ENCODE data around the gene BRD1.

Gene BRD1

DNA sequence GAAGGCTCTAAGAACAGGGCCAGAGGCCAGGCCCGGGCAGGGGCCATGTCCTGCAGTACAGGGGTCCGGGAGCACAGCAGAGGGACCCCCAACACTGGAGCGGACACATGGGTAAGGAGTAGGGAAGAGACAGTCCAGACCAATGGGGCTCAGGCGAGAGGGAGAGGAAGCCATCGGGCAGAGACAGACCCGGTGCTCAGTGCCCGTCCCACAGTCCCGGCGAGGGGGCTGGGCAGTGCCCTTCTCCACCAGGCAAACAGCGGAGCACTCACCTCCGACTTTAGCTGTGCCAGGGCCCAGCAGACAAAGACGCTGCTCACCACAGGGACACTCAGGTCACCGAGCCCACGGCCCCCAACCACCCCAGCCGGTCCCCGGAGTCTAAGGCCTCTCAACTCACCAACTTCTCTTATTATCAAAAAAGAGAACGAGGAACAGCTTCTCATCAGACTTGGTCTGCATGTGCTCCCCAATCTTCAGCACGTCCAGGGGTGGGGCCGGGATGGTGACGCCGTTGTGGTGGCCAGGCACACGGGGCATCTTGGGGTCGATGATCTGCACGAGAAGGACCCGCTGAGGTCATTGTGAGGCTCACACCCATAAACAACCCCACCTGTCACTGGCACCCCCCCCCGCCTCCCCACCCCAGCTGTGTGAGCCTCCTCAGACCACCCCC lies 52.3 kb downstream of the BRD1 start:
- no peak for DNase-seq
- no peaks in the 10 kb centered on the region for H3K27me3 ChIP-seq
- TF ChIP-seq, protein P1, sequence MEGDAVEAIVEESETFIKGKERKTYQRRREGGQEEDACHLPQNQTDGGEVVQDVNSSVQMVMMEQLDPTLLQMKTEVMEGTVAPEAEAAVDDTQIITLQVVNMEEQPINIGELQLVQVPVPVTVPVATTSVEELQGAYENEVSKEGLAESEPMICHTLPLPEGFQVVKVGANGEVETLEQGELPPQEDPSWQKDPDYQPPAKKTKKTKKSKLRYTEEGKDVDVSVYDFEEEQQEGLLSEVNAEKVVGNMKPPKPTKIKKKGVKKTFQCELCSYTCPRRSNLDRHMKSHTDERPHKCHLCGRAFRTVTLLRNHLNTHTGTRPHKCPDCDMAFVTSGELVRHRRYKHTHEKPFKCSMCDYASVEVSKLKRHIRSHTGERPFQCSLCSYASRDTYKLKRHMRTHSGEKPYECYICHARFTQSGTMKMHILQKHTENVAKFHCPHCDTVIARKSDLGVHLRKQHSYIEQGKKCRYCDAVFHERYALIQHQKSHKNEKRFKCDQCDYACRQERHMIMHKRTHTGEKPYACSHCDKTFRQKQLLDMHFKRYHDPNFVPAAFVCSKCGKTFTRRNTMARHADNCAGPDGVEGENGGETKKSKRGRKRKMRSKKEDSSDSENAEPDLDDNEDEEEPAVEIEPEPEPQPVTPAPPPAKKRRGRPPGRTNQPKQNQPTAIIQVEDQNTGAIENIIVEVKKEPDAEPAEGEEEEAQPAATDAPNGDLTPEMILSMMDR (IDR thresholded peaks at IDR 0.05): no peak
- H3K4me3 ChIP-seq: no peak overlapping the region
- peaks cover 55 to 83% (median 66%) of the 10 kb centered on the region in 3 donors for H3K36me3 ChIP-seq
- no peak overlapping the region for H3K27ac ChIP-seq
- no peaks in the 10 kb centered on the region for H3K9me3 ChIP-seq
- intact Hi-C loops (cut with DNase I; ENCODE audit: low total_unique reads): no loop called here
- H3K4me1 ChIP-seq: peaks cover 0 to 1% (median 0%) of the 10 kb centered on the region in 4 donors

DNA sequence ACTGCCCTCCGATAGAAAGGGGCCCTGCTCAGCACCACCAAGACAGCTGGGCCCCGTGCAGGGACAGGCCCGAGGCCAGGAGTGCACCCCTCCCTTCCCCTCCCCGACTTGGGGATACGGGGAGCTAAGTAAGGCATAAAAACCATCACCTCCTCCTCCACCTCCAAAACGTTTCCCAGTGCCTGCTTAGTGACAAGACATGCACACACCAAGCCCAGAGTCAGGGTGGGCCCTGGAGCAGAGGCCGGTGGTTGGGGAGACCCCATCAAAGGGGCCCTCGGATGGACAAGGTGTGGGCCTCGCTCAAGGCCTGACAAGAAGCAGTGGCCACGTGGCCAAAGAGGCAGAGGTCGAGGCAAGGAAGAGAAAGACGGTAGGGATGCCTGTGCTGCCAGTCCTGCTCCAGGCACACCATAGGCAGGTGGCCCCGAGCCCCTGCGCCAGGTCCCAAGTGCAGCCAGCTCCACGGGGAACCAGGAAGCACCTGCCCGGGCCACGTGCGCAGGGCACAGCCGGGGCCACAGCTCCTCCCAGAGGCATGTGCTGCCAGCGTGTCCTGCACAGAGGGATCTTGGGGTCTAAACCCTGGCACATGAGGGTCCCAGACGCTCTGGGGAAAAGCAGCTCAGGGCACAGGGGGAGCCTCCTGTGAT lies 53.0 kb downstream of the BRD1 start:
- Histone ChIP-seq H3K4me1 (no peaks in the 10 kb centered on the region), H3K4me3 (no peak overlapping the region), H3K9me3 (no peaks in the 10 kb centered on the region), H3K27ac (no peak overlapping the region), H3K27me3 (no peaks in the 10 kb centered on the region), H3K36me3 (peaks cover 55 to 76% (median 64%) of the 10 kb centered on the region in 3 donors)
- DNase-seq: no peak
- TF ChIP-seq, protein P1 (IDR thresholded peaks at IDR 0.05): no peak
- intact Hi-C loops (cut with DNase I; ENCODE audit: low total_unique reads): no loop called here

DNA sequence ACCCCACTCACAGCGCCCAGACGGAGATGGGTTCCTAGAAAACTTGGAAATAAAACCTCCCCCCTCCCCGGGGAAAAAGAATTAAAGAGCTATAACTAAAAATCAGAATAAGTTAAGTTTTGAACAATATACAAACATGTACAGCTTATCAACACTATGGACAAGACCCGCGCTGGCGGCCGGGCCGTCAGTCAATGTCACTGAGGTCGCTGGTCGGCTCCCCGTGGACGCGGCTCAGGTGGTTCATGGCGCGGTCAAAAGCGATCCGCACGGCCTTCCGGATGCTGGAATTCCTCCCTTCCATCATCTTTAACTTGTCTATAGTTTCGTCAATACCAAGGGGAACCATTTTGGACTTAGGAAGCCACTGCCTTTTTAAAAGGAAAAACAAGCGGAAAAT lies 53.6 kb downstream of the BRD1 start:
- Histone ChIP-seq H3K27ac (no peak overlapping the region), H3K27me3 (no peaks in the 10 kb centered on the region), H3K36me3 (peaks cover 55 to 70% (median 60%) of the 10 kb centered on the region in 3 donors), H3K4me1 (no peaks in the 10 kb centered on the region), H3K4me3 (no peak overlapping the region), H3K9me3 (no peaks in the 10 kb centered on the region)
- intact Hi-C loops (cut with DNase I; ENCODE audit: low total_unique reads): no loop called here
- DNase-seq: no peak
- TF ChIP-seq, protein P1 (IDR thresholded peaks at IDR 0.05): no peak

DNA sequence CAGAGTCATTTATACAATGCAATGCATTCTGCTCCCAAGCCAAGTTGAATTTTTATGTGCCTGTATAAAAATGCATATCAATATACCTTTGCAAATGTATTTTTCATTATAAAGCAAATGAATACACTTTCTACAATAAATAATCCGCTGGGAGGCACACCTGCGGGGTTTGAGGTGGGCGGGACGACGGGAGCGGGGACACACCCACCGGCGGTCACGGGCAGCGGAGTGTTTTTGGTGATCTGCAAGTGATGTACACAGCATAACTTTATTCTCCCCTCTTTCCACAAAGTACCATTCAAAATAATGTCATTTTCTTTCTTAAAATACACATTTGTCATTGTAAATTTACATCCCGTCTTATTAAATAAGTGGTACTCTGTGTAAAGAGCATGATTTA lies 54.1 kb downstream of the BRD1 start:
- Histone ChIP-seq H3K27ac (no peak overlapping the region), H3K9me3 (no peaks in the 10 kb centered on the region), H3K36me3 (peaks cover 55 to 70% (median 60%) of the 10 kb centered on the region in 3 donors), H3K4me1 (no peaks in the 10 kb centered on the region), H3K4me3 (no peak overlapping the region), H3K27me3 (no peaks in the 10 kb centered on the region)
- TF ChIP-seq, protein P1 (IDR thresholded peaks at IDR 0.05): no peak
- no peak for DNase-seq
- intact Hi-C loops (cut with DNase I; ENCODE audit: low total_unique reads): no loop called here

DNA sequence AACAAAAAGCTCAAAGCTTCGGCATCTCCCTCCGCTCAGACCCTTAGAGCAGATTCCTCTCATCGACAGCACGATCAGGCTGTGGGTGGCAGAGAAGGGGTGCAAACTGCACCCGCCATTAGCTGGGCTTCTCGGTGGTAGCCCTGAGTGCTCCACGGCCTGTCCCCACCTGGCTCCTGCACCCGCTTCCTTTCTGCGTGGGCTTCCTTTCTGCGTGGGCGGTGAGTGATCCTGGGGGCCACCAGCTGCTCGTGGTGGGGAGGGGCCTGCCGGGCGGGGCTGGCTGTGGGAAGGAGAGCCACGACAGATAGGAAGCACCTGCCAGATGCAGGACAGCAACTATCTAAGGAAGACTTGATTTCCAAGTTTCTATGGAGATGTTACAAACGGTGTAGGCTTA lies 55.0 kb downstream of the BRD1 start:
- peaks cover 52 to 66% (median 60%) of the 10 kb centered on the region in 3 donors for H3K36me3 ChIP-seq
- intact Hi-C loops (cut with DNase I; ENCODE audit: low total_unique reads): no loop called here

More for the DNA sequence above, 55.0 kb downstream of the BRD1 start:
- Histone ChIP-seq H3K9me3 (peaks cover 0 to 4% (median 4%) of the 10 kb centered on the region in 3 donors), H3K27me3 (no peaks in the 10 kb centered on the region), H3K4me1 (no peaks in the 10 kb centered on the region), H3K27ac (no peak overlapping the region), H3K4me3 (no peak overlapping the region)
- DNase-seq: no peak
- TF ChIP-seq, protein P1 (IDR thresholded peaks at IDR 0.05): no peak
